SK-N-SH treated with all-trans-retinoic acid at 6 μM for 48 hours (cell line): ENCODE data around the gene CRIP3.

Source experiments
- ATAC-seq: fragments of 200-7000 bp; cut with Tn5 transposase; 3 replicates; pipeline ENCODE4 v1.9.1; 2020; ENCODE audit warnings: mild to moderate bottlenecking, moderate library complexity
- ARNTL ChIP-seq: fragments of 450-650 bp; formaldehyde crosslinking; IDR thresholded peaks from 2 replicates; pipeline ENCODE4 v1.5.0; 2020; ENCODE audit warnings: low read depth, mild to moderate bottlenecking, moderate library complexity, borderline replicate concordance
- BACH2 ChIP-seq: fragments of 250-450 bp; sonication (Bioruptor Pico); IDR thresholded peaks from 2 replicates; pipeline ENCODE4 v1.9.0; 2021; ENCODE audit warnings: mild to moderate bottlenecking, borderline replicate concordance
- CREB5 ChIP-seq: fragments of 250-450 bp; sonication (Bioruptor Pico); IDR thresholded peaks from 2 replicates; pipeline ENCODE4 v1.5.1; 2020; ENCODE audit warnings: low read depth, mild to moderate bottlenecking, moderate library complexity
- CSRNP3 ChIP-seq: fragments of 250-450 bp; sonication (Bioruptor Pico); IDR thresholded peaks from 2 replicates; pipeline ENCODE4 v1.5.1; 2021; ENCODE audit warnings: mild to moderate bottlenecking, moderate library complexity
- GLIS3 ChIP-seq: fragments of 250-450 bp; sonication (Bioruptor Pico); IDR thresholded peaks from 2 replicates; pipeline ENCODE4 v1.5.0; 2020; ENCODE audit warnings: mild to moderate bottlenecking, moderate library complexity
- ISL1 ChIP-seq: fragments of 250-450 bp; sonication (Bioruptor Pico); IDR thresholded peaks from 2 replicates; pipeline ENCODE4 v2.1.2; 2022; ENCODE audit warnings: mild to moderate bottlenecking, moderate library complexity
- OSR1 ChIP-seq: fragments of 250-450 bp; sonication (Bioruptor Pico); IDR thresholded peaks from 2 replicates; pipeline ENCODE4 v1.8.0; 2022; ENCODE audit warnings: moderate library complexity, mild to moderate bottlenecking, inconsistent platforms
- PATZ1 ChIP-seq: fragments of 250-450 bp; sonication (Bioruptor Pico); IDR thresholded peaks from 2 replicates; pipeline ENCODE4 v1.8.0; 2020; ENCODE audit warnings: mild to moderate bottlenecking, moderate library complexity, borderline replicate concordance
- POU6F1 ChIP-seq: fragments of 250-450 bp; sonication (Bioruptor Pico); IDR thresholded peaks from 2 replicates; pipeline ENCODE4 v1.8.0; 2021; ENCODE audit warnings: low read depth, mild to moderate bottlenecking, moderate library complexity, borderline replicate concordance
- RARB ChIP-seq: fragments of 250-450 bp; sonication (Bioruptor Pico); IDR thresholded peaks from 2 replicates; pipeline ENCODE4 v1.8.0; 2021; ENCODE audit warnings: mild to moderate bottlenecking, moderate library complexity
- SNAI2 ChIP-seq: fragments of 250-450 bp; sonication (Bioruptor Pico); IDR thresholded peaks from 2 replicates; pipeline ENCODE4 v1.5.0; 2020; ENCODE audit warnings: mild to moderate bottlenecking, moderate library complexity
- TCF4 ChIP-seq: fragments of 250-450 bp; sonication (Bioruptor Pico); IDR thresholded peaks from 2 replicates; pipeline ENCODE4 v1.8.0; 2021; ENCODE audit warnings: mild to moderate bottlenecking, moderate library complexity, borderline replicate concordance
- TOX ChIP-seq: fragments of 250-450 bp; sonication (Bioruptor Pico); IDR thresholded peaks from 2 replicates; pipeline ENCODE4 v1.8.0; 2021; ENCODE audit warnings: mild to moderate bottlenecking, moderate library complexity, borderline replicate concordance
- TSHZ2 ChIP-seq: fragments of 250-450 bp; sonication (Bioruptor Pico); IDR thresholded peaks from 2 replicates; pipeline ENCODE4 v1.5.0; 2020; ENCODE audit warnings: mild to moderate bottlenecking, moderate library complexity
- ZFP3 ChIP-seq: fragments of 250-450 bp; sonication (Bioruptor Pico); IDR thresholded peaks from 2 replicates; pipeline ENCODE4 v1.5.0; 2020; ENCODE audit warnings: mild to moderate bottlenecking, moderate library complexity
- ZFP30 ChIP-seq: fragments of 450-650 bp; formaldehyde crosslinking; IDR thresholded peaks from 2 replicates; pipeline ENCODE4 v1.5.0; 2022; ENCODE audit warnings: mild to moderate bottlenecking, moderate library complexity
- ZNF565 ChIP-seq: fragments of 450-650 bp; formaldehyde crosslinking; conservative IDR thresholded peaks from 2 replicates; pipeline ENCODE4 v1.5.0; 2020; ENCODE audit warnings: low read depth, mild to moderate bottlenecking, moderate library complexity
- ZNF70 ChIP-seq: fragments of 450-650 bp; formaldehyde crosslinking; IDR thresholded peaks from 2 replicates; pipeline ENCODE4 v1.5.0; 2020; ENCODE audit warnings: mild to moderate bottlenecking, moderate library complexity
- ZNF8 ChIP-seq: fragments of 450-650 bp; formaldehyde crosslinking; IDR thresholded peaks from 2 replicates; pipeline ENCODE4 v1.5.0; 2020; ENCODE audit warnings: mild to moderate bottlenecking, moderate library complexity

Gene CRIP3

GRCh38 chr6:43271944-43272343, 36.7 kb downstream of the CRIP3 start (continued):
- TF ChIP-seq CREB5 (CRISPR knock-in tag) (no peak), ZNF70 (CRISPR knock-in tag) (no peak), ZNF565 (CRISPR knock-in tag) (no peak), PATZ1 (CRISPR knock-in tag) (no peak), RARB (CRISPR knock-in tag) (no peak), POU6F1 (CRISPR knock-in tag) (no peak)

GRCh38 chr6:43271103-43271815, 37.4 kb downstream of the CRIP3 start:
- TF ChIP-seq PATZ1 (CRISPR knock-in tag) = no peak
- ATAC-seq = no peak

- ATAC-seq = no peak
- no peak for TF ChIP-seq ZNF565 (CRISPR knock-in tag)
- no peak for TF ChIP-seq SNAI2 (CRISPR knock-in tag)
- TF ChIP-seq TOX (CRISPR knock-in tag) = no peak
- no peak for TF ChIP-seq TSHZ2 (CRISPR knock-in tag)
- no peak for TF ChIP-seq ISL1 (CRISPR knock-in tag)
- TF ChIP-seq CREB5 (CRISPR knock-in tag) = no peak
- TF ChIP-seq GLIS3 (CRISPR knock-in tag) = no peak
- no peak for TF ChIP-seq CSRNP3 (CRISPR knock-in tag)
- no peak for TF ChIP-seq POU6F1 (CRISPR knock-in tag)
- no peak for TF ChIP-seq ZFP30
- no peak for TF ChIP-seq ARNTL (CRISPR knock-in tag)
- no peak for TF ChIP-seq TCF4 (CRISPR knock-in tag)
- no peak for TF ChIP-seq ZFP3 (CRISPR knock-in tag)
- no peak for TF ChIP-seq BACH2
- TF ChIP-seq OSR1 = no peak
- TF ChIP-seq ZNF8 (CRISPR knock-in tag) = no peak
- no peak for TF ChIP-seq PATZ1 (CRISPR knock-in tag)
Observed at GRCh38 chr6:43269273-43270007, 39.2 kb downstream of the CRIP3 start.
